B cell (primary cell): ENCODE measurements around the gene FGFRL1. TPM values are rescaled to one million over a fixed set of nuclear protein-coding genes. Genes with fewer than 3 reads are reported as not detected.

Source experiments
- ATAC-seq: fragments of 200-7000 bp; cut with Tn5 transposase; one replicate; pipeline ENCODE4 v1.10.0; 2021; ENCODE audit warnings: low read depth, mild to moderate bottlenecking, moderate number of reproducible peaks, moderate library complexity
- CTCF ChIA-PET: fragments of 350-600 bp; sonication (Branson Sonifier 250); formaldehyde crosslinking; loops from one replicate; lab custom pipeline; 2021; ENCODE audit warnings: antibody characterized with exemption, inconsistent platforms; lab: Charles Lee
- POLR2A ChIA-PET: fragments of 350-600 bp; sonication (Branson Sonifier 250); formaldehyde crosslinking; loops from one replicate; lab custom pipeline; 2021; ENCODE audit warnings: antibody characterized with exemption; lab: Charles Lee
- DNase-seq: peaks from one replicate; pipeline ENCODE4 v3.0.0; 2013
- H2AFZ ChIP-seq: 2 replicates; pipeline ENCODE4 v1.6.1; 2012; ENCODE audit warnings: mild to moderate bottlenecking, low read depth, low read length; ENCODE audit not compliant: insufficient read depth, poor library complexity, severe bottlenecking
- H3K27ac ChIP-seq, 2 donors: 1 replicate in 1 of 2; 2 replicates in 1 of 2; pipeline ENCODE4 v1.5.1; 2012 to 2013; ENCODE audit warnings: low read length in 2 of 2, mild to moderate bottlenecking in 2 of 2, moderate library complexity in 1 of 2
- H3K27me3 ChIP-seq, 4 experiments: fragments of 200-600 bp in 1 of 4; sonication (generic) in 1 of 4; replicated peaks in 1 of 4; 1 replicate in 2 of 4; 2 replicates in 2 of 4; pipeline versions ENCODE4 v1.6.1 to v1.7.0; 2013 to 2016; ENCODE audit warnings: low read length in 3 of 4, mild to moderate bottlenecking in 2 of 4, mixed read lengths in 1 of 4, moderate library complexity in 1 of 4; ENCODE audit not compliant: insufficient read depth in 4 of 4, control insufficient read depth in 3 of 4; ENCODE audit errors: control extremely low read depth in 1 of 4
- H3K36me3 ChIP-seq, 2 experiments: replicated peaks in 1 of 2; 1 replicate in 1 of 2; 2 replicates in 1 of 2; pipeline versions ENCODE4 v1.6.1 to v1.7.1; 2013; ENCODE audit warnings: low read length in 1 of 2; ENCODE audit not compliant: insufficient read depth in 2 of 2, control insufficient read depth in 1 of 2; ENCODE audit errors: control extremely low read depth in 1 of 2, extremely low read depth in 1 of 2
- H3K4me1 ChIP-seq, 2 donors: fragments of 200-600 bp in 1 of 2; sonication (generic) in 1 of 2; 1 replicate in 1 of 2; 2 replicates in 1 of 2; pipeline versions ENCODE4 v1.5.1 to v1.6.1; 2013 to 2017; ENCODE audit warnings: low read length in 2 of 2; ENCODE audit not compliant: control insufficient read depth in 2 of 2, insufficient read depth in 2 of 2
- H3K4me2 ChIP-seq: replicated peaks from 2 replicates; pipeline ENCODE3; 2012; ENCODE audit warnings: mild to moderate bottlenecking, low read depth, low read length; ENCODE audit not compliant: poor library complexity, severe bottlenecking
- H3K4me3 ChIP-seq, 5 experiments: fragments of 200-600 bp in 1 of 5; sonication (generic) in 1 of 5; 1 replicate in 3 of 5; 2 replicates in 2 of 5; pipeline versions ENCODE4 v1.5.1 to v1.7.0; 2011 to 2016; ENCODE audit warnings: low read length in 4 of 5, mild to moderate bottlenecking in 4 of 5, low read depth in 2 of 5, control low read depth in 1 of 5, moderate library complexity in 1 of 5; ENCODE audit not compliant: insufficient read depth in 1 of 5; ENCODE audit errors: control extremely low read depth in 1 of 5, extremely low read depth in 1 of 5
- H3K79me2 ChIP-seq: fragments of 200-600 bp; sonication (generic); one replicate; pipeline ENCODE4 v1.6.0; 2016; ENCODE audit warnings: low read length; ENCODE audit not compliant: control insufficient read depth, insufficient read depth
- H3K9ac ChIP-seq: fragments of 200-600 bp; sonication (generic); 2 replicates; pipeline ENCODE4 v1.6.1; 2017; ENCODE audit warnings: mild to moderate bottlenecking, low read length, moderate library complexity
- H3K9me3 ChIP-seq, 3 donors: one replicate each; pipeline versions ENCODE4 v1.6.1 to v1.7.1; 2013; ENCODE audit warnings: low read length in 2 of 3; ENCODE audit not compliant: control insufficient read depth in 2 of 3, insufficient read depth in 1 of 3; ENCODE audit errors: control extremely low read depth in 1 of 3
- H4K20me1 ChIP-seq: 2 replicates; pipeline ENCODE4 v1.6.0; 2012; ENCODE audit warnings: mild to moderate bottlenecking, low read length; ENCODE audit not compliant: insufficient read depth, control insufficient read depth, poor library complexity, severe bottlenecking
- H3K27ac Mint-ChIP-seq: one replicate; pipeline ENCODE4 v1.8.0; 2021; ENCODE audit warnings: mixed read lengths
- H3K27me3 Mint-ChIP-seq: one replicate; pipeline ENCODE4 v1.8.0; 2021; ENCODE audit warnings: mixed read lengths
- H3K4me1 Mint-ChIP-seq: one replicate; pipeline ENCODE4 v1.8.0; 2021; ENCODE audit warnings: mixed read lengths
- H3K4me3 Mint-ChIP-seq: one replicate; pipeline ENCODE4 v1.8.0; 2021; ENCODE audit warnings: mixed read lengths
- H3K9me3 Mint-ChIP-seq: one replicate; pipeline ENCODE4 v1.8.0; 2022; ENCODE audit warnings: mixed read lengths; ENCODE audit not compliant: insufficient read depth
- EZH2 ChIP-seq: IDR thresholded peaks from 2 replicates; pipeline ENCODE4 v1.6.1; 2012; ENCODE audit warnings: borderline replicate concordance, low read depth, mild to moderate bottlenecking, moderate library complexity, low read length; ENCODE audit not compliant: insufficient read depth, poor library complexity, severe bottlenecking
- WGBS: methylation state at CpG from one replicate; pipeline ENCODE4 v1.1.5; 2013; ENCODE audit warnings: missing lambda C conversion rate; ENCODE audit not compliant: insufficient coverage; 5-methylcytosine and 5-hydroxymethylcytosine counted together
- intact Hi-C: fragments of 100-400 bp; cut with micrococcal nuclease; formaldehyde crosslinking; loops from one replicate; pipeline ENCODE4 v1.10.0; 2022
- polyA plus RNA-seq: library from polyadenylated mRNA; depleted of rRNA; stranded (reverse); fragments of >200 nt; gene quantifications from 2 replicates; pipeline ENCODE4 v1.2.3, GENCODE V29; 2012
- total RNA-seq, 2 donors: library from RNA; stranded (reverse); fragments of 120-200 nt in 1 of 2; gene quantifications; 1 replicate in 1 of 2; 2 replicates in 1 of 2; pipeline versions ENCODE4 v1.2.3 to v1.2.4, GENCODE V29; 2013 to 2022
- TF ChIP-seq, protein P1 (sequence below): fragments of 200-600 bp; IDR thresholded peaks from one replicate; pipeline ENCODE4 v1.8.0; 2022; ENCODE audit warnings: antibody characterized with exemption, mild to moderate bottlenecking

FGFRL1 gene
- total and polyA plus RNA-seq, 2 donors (not counting 1 experiment from before 2014, with no cell fraction given): 24.1 to 28.9 TPM

- Histone ChIP-seq H3K4me1 (peaks cover 0 to 3% of the 10 kb centered on the region in 2 donors), H3K27ac (no peak overlapping the region), H3K27me3 (peaks cover 0 to 11% (median 1%) of the 10 kb centered on the region in 4 experiments), H2AFZ (no peak overlapping the region), H3K9ac (no peak overlapping the region), H3K36me3 (no peaks in the 10 kb centered on the region), H4K20me1 (no peaks in the 10 kb centered on the region), H3K4me2 (no peak overlapping the region), H3K4me3 (no peak overlapping the region), H3K79me2 (no peaks in the 10 kb centered on the region), H3K9me3 (peaks cover 0 to 14% (median 0%) of the 10 kb centered on the region in 3 donors)
- WGBS: 86% methylated on average over 8 of the region's 11 CpGs
- POLR2A ChIA-PET: no interaction called here
- no peak for DNase-seq
- Mint-ChIP-seq H3K4me1 (peaks cover 12% of the 10 kb centered on the region), H3K4me3 (no peak overlapping the region), H3K27me3 (peaks cover 27% of the 10 kb centered on the region), H3K9me3 (no peaks in the 10 kb centered on the region), H3K27ac (no peak overlapping the region)
- TF ChIP-seq, protein P1, sequence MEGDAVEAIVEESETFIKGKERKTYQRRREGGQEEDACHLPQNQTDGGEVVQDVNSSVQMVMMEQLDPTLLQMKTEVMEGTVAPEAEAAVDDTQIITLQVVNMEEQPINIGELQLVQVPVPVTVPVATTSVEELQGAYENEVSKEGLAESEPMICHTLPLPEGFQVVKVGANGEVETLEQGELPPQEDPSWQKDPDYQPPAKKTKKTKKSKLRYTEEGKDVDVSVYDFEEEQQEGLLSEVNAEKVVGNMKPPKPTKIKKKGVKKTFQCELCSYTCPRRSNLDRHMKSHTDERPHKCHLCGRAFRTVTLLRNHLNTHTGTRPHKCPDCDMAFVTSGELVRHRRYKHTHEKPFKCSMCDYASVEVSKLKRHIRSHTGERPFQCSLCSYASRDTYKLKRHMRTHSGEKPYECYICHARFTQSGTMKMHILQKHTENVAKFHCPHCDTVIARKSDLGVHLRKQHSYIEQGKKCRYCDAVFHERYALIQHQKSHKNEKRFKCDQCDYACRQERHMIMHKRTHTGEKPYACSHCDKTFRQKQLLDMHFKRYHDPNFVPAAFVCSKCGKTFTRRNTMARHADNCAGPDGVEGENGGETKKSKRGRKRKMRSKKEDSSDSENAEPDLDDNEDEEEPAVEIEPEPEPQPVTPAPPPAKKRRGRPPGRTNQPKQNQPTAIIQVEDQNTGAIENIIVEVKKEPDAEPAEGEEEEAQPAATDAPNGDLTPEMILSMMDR: no peak
- no peak for TF ChIP-seq EZH2
- intact Hi-C loops: no loop called here
- ATAC-seq: no peak
- CTCF ChIA-PET: interaction anchor here (1.0 kb wide), 1 partner anchor 32 kb away, joined by 3 read pairs; no protein-coding TSS in a partner anchor
These were observed 64.6 kb downstream of the FGFRL1 start for GRCh38 chr4:1075809-1076699.

Other genes with a start within 250 kb of the FGFRL1 start
- not detected in 2 replicates for gene CPLX1, start 185.5 kb upstream of the FGFRL1 start, total RNA-seq
- gene CPLX1, start 185.5 kb upstream of the FGFRL1 start, polyA plus RNA-seq: 0.37 TPM in 1 of 2 replicates, not detected in the other
- 283 and 302 TPM in 2 replicates for gene GAK, start 79.3 kb upstream of the FGFRL1 start, total RNA-seq
- gene GAK, start 79.3 kb upstream of the FGFRL1 start, polyA plus RNA-seq: 113 and 134 TPM in 2 replicates
- 44.4 and 47.9 TPM in 2 replicates for gene TMEM175, start 79.2 kb upstream of the FGFRL1 start, total RNA-seq
- 432 and 546 TPM in 2 replicates for gene TMEM175, start 79.2 kb upstream of the FGFRL1 start, polyA plus RNA-seq
- gene DGKQ, start 38.1 kb upstream of the FGFRL1 start, total RNA-seq: 30.4 and 34.9 TPM in 2 replicates
- gene DGKQ, start 38.1 kb upstream of the FGFRL1 start, polyA plus RNA-seq: 21.7 and 22.6 TPM in 2 replicates
- 57.8 and 67.4 TPM in 2 replicates for gene IDUA, start 24.6 kb upstream of the FGFRL1 start, total RNA-seq
- gene IDUA, start 24.6 kb upstream of the FGFRL1 start, polyA plus RNA-seq: 51.8 and 57.0 TPM in 2 replicates
- gene SLC26A1, start 18.2 kb upstream of the FGFRL1 start, total RNA-seq: 0.92 and 1.1 TPM in 2 replicates
- gene SLC26A1, start 18.2 kb upstream of the FGFRL1 start, polyA plus RNA-seq: 0.03 TPM in 1 of 2 replicates, not detected in the other
- 3.8 and 5.9 TPM in 2 replicates for gene RNF212, start 101.9 kb downstream of the FGFRL1 start, total RNA-seq
- 2.1 TPM in 2 replicates for gene RNF212, start 101.9 kb downstream of the FGFRL1 start, polyA plus RNA-seq
- 3.8 and 5.3 TPM in 2 replicates for gene SPON2, start 161.0 kb downstream of the FGFRL1 start, total RNA-seq
- gene SPON2, start 161.0 kb downstream of the FGFRL1 start, polyA plus RNA-seq: 5.1 and 7.9 TPM in 2 replicates
- 210 and 212 TPM in 2 replicates for gene CTBP1, start 237.5 kb downstream of the FGFRL1 start, total RNA-seq
- 293 and 343 TPM in 2 replicates for gene CTBP1, start 237.5 kb downstream of the FGFRL1 start, polyA plus RNA-seq